GM19240 (cell line): ENCODE measurements around the gene PNMA8A.

Experiments used
- DNase-seq: peaks from one replicate; pipeline ENCODE4 v3.0.0; 2011; ENCODE audit warnings: low spot score; ENCODE audit not compliant: insufficient read length

PNMA8A gene

GRCh38 chr19:46493236-46494145, 22.1 kb upstream of the PNMA8A start:
- DNase-seq, result no peak

GRCh38 chr19:46492841-46493235, 21.5 kb upstream of the PNMA8A start:
- no peak for DNase-seq

- no peak for DNase-seq
Observed at GRCh38 chr19:46491975-46492682, 20.8 kb upstream of the PNMA8A start.

DNA sequence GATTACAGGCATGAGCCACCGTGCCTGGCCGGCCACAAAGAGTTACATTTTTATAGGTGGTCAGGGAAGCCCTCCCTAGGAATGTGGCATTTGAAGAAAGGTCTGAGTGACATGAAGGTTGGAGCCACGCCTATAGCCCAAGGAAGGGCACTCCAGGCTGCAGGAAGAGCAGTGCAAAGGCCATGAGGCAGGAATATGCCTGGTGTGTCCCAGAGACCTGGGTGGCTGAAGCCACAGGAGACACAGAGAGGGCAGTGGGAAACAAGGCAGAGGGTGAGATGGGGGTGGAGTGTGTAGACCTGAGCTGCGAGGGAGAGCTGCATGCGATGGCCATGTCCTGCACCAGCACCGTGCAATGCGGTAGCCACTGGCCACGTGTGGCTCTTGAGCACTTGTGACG, 19.4 kb upstream of the PNMA8A start:
- no peak for DNase-seq

- no peak for DNase-seq
Observed at GRCh38 chr19:46489445-46490272, 18.3 kb upstream of the PNMA8A start.

GRCh38 chr19:46488551-46488950, 17.2 kb upstream of the PNMA8A start:
- no peak for DNase-seq

GRCh38 chr19:46487802-46488445, 16.6 kb upstream of the PNMA8A start:
- peak; percentile 67 for DNase-seq

- no peak for DNase-seq
Observed at GRCh38 chr19:46487178-46487801, 15.9 kb upstream of the PNMA8A start.

DNA sequence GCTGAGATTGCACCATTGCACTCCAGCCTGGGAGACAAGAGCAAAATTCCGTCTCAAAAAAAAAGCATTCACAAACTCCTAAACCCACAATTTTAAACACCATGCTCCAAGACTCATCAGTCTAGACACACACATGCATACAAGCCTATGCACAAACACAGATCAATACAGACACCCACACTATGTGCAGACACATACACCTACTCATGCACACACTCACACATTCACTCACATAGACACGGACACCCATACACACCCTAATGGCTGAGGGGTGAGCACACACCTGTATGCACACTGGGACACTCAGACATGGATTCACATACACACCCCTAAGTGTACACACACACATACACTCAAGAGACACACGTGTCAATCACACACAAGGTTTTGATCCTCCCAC, 15.0 kb upstream of the PNMA8A start:
- DNase-seq, result no peak

GRCh38 chr19:46484656-46485055, 13.3 kb upstream of the PNMA8A start:
- DNase-seq, result no peak

- DNase-seq, result no peak
Observed at GRCh38 chr19:46482631-46483030, 11.3 kb upstream of the PNMA8A start.

DNA sequence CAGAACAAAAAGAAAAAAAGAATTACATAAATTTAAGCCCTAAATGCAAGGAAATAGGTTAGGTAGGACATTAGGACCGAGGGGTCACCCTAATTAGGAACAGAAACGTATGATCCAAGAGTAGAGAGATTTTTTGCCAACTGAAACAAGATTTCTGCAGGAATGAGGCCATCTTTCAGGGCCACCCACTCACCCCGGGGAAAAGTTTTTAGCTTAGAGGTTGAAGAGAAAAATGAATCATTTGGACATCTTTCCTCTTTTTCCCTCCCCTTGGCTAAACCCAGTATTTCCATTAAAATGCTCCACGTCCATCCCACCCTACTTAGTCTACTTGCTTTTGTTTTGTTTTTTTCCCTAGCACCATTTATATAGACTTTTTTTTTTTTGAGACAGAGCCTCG, 10.6 kb upstream of the PNMA8A start:
- no peak for DNase-seq

- no peak for DNase-seq
Observed at GRCh38 chr19:46481223-46481848, 10.0 kb upstream of the PNMA8A start.

GRCh38 chr19:46480415-46480814, 9.1 kb upstream of the PNMA8A start:
- DNase-seq, result no peak

- DNase-seq, result no peak
Observed at GRCh38 chr19:46478356-46478986, 7.1 kb upstream of the PNMA8A start.

DNA sequence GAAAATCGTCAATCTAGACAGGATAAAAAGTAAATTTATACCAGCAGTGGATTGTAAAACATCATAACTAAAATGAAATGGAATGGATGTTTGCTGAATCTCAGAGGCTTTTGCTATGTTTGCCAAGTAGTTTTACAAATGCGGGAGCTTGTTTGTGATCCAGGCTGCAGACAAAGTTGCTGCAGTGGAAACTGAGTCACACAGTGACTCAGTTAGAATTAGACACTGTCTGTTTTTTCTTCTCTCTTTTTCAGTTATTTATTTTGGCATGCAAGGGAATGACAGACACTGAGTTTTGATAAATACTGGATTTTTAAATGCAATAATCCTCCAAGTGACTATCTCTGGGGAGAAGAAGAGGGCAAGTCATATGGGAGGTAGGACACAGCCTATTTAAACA, 4.6 kb upstream of the PNMA8A start:
- no peak for DNase-seq

DNA sequence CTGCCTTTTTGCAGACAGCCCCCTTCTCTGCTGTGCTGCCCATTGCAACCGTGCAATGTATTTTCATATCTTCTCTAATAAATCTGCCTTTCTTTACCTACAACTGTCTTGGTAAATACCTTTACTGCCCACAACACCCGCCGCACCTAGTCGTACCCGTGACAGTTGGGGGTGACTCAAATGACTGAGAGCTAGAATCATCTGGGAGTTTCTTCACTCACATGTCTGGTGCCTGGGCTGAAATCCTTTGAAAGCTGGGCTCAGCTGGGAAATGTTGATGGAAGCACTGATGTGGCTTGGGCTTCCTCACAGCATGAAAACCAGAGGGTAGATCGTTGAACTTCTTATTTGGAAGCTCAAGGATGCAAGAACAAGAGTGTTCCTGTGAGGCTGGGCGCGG, 2.8 kb upstream of the PNMA8A start:
- DNase-seq, result no peak

- DNase-seq, result no peak
Observed at GRCh38 chr19:46472592-46472991, 1.2 kb upstream of the PNMA8A start.

DNA sequence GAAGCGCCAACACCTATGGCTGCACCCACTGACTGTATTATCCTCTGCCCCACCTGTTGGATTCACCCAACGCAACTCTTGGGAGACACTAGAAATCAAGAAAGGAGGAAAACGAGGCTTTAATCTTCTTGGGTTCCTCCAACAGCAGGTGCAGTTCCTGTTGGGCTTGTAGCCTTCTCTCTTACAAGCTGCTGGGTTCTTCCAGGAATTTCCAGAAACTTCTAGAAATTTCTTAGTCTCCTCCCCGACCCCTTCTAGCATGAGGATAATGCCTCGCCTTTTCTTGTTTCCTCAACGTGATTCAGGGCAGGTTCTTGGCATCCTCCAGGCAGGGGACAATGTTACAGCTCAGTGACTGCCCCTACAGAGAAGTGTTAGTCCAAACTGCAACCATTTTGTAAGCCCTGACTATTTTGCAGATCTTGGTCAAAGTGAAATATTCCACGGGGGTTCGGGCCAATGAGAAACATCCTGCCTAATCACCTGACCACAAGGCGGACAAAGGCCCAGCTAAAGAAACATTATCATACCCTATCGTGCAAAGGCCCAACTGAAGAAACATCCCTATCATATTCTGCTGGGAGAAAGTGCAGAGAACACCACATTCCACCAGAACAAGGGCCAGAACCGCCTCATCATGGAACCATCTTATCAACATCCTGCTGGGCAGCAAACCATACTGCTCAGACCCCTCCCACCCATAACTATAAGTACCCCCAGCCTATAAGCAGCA, 614 bp upstream of the PNMA8A start:
- no peak for DNase-seq
